Ishikawa (cell line): ENCODE data around the gene AGO4.
A peak's percentile ranks its signal among the peaks of the same experiment; 100 is the strongest.

Experiments
- CEBPB ChIP-seq: IDR thresholded peaks from 2 replicates; pipeline ENCODE4 v1.6.1; 2012
- CREB1 ChIP-seq: IDR thresholded peaks from 2 replicates; pipeline ENCODE4 v1.6.1; 2012; ENCODE audit warnings: low read depth
- EGR1 ChIP-seq: IDR thresholded peaks from 2 replicates; pipeline ENCODE4 v1.6.1; 2012
- EP300 ChIP-seq: IDR thresholded peaks from 2 replicates; pipeline ENCODE4 v1.6.1; 2012; ENCODE audit warnings: borderline replicate concordance
- FOXM1 ChIP-seq: IDR thresholded peaks from 2 replicates; pipeline ENCODE4 v1.6.1; 2012; ENCODE audit warnings: low read depth, borderline replicate concordance
- NFIC ChIP-seq: IDR thresholded peaks from 2 replicates; pipeline ENCODE4 v1.6.1; 2012
- RAD21 ChIP-seq: IDR thresholded peaks from 2 replicates; pipeline ENCODE4 v1.6.1; 2012; ENCODE audit warnings: low read depth
- TAF1 ChIP-seq: IDR thresholded peaks from 2 replicates; pipeline ENCODE4 v1.6.1; 2012; ENCODE audit warnings: low read depth, mild to moderate bottlenecking
- TCF12 ChIP-seq: IDR thresholded peaks from 2 replicates; pipeline ENCODE4 v1.6.1; 2012; ENCODE audit warnings: low read depth
- TEAD4 ChIP-seq: IDR thresholded peaks from 2 replicates; pipeline ENCODE4 v1.6.1; 2012
- YY1 ChIP-seq: IDR thresholded peaks from 2 replicates; pipeline ENCODE4 v1.6.1; 2012; ENCODE audit warnings: low read depth
- ZBTB7A ChIP-seq: IDR thresholded peaks from 2 replicates; pipeline ENCODE4 v1.6.1; 2012; ENCODE audit warnings: low read depth
- TF ChIP-seq, protein P1 (sequence below): IDR thresholded peaks from 2 replicates; pipeline ENCODE4 v1.6.1; 2012; ENCODE audit warnings: low read depth, mild to moderate bottlenecking
- TF ChIP-seq, protein P2 (sequence below): IDR thresholded peaks from 2 replicates; pipeline ENCODE4 v1.6.1; 2012
- TF ChIP-seq, protein P3 (sequence below): IDR thresholded peaks from 2 replicates; pipeline ENCODE4 v1.6.1; 2012

AGO4 gene

DNA sequence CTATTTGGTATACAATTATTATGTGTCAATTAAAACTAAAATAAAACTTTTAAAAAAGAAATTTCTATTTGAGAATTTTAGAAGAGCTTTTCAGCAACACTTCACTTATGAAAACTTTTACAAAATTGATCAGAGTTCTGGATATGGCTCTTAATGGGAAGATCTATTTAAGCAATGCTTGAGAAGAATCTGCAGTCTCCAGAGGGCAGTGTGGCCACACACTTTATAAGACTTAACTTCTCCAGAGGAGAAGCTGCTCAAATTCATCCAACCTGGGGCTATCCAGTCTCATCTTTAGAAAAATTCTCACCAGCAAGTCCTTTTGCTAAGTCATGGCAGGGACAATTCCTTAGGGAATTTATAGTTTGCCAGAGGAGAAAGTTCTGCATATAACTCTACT, 50.0 kb downstream of the AGO4 start:
- TF ChIP-seq RAD21 (peak; percentile 32; the same call in 1 of the 2 replicates), EP300 (no peak), EGR1 (no peak)

DNA sequence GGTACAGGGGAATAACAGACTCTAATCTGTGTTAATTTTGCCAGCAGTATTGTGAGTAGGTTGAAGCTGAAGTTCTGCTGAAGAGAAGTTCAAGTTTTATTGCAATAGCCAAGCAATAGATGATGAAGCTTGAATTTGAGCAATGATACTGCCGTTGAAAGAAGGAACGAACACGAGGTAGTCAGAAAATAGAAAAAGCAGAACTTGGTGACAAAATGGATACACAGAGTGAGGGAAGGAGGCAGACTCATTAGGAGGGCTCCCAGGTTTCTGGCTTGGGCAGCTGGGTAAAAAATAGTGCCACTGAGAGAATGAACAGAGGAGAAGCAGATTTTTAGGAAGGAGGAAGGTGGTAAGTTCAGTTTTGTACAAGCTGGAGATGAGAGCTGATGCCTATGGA, 52.9 kb downstream of the AGO4 start:
- TF ChIP-seq CREB1 = no peak
- TF ChIP-seq, protein P1, sequence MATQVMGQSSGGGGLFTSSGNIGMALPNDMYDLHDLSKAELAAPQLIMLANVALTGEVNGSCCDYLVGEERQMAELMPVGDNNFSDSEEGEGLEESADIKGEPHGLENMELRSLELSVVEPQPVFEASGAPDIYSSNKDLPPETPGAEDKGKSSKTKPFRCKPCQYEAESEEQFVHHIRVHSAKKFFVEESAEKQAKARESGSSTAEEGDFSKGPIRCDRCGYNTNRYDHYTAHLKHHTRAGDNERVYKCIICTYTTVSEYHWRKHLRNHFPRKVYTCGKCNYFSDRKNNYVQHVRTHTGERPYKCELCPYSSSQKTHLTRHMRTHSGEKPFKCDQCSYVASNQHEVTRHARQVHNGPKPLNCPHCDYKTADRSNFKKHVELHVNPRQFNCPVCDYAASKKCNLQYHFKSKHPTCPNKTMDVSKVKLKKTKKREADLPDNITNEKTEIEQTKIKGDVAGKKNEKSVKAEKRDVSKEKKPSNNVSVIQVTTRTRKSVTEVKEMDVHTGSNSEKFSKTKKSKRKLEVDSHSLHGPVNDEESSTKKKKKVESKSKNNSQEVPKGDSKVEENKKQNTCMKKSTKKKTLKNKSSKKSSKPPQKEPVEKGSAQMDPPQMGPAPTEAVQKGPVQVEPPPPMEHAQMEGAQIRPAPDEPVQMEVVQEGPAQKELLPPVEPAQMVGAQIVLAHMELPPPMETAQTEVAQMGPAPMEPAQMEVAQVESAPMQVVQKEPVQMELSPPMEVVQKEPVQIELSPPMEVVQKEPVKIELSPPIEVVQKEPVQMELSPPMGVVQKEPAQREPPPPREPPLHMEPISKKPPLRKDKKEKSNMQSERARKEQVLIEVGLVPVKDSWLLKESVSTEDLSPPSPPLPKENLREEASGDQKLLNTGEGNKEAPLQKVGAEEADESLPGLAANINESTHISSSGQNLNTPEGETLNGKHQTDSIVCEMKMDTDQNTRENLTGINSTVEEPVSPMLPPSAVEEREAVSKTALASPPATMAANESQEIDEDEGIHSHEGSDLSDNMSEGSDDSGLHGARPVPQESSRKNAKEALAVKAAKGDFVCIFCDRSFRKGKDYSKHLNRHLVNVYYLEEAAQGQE = no peak

DNA sequence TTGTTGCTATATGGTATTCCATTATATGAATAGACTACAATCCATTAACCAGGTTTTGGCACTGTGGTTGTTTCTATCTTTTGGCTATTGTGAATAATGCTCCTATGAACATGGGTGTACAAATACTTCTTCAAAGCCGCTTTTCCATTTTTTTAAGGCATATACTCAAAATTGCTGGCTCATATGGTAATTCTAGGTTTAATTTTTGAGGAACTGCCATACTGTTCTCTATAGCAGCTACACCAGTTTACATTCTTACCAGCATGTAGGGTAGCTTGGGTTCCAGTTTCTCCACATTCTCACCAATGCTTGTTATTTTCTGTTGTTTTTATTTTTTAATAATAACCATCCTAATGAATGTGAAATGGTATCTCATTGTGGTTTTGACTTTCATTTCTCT, 55.3 kb downstream of the AGO4 start:
- TF ChIP-seq TEAD4 (no peak), CEBPB (no peak), YY1 (no peak), FOXM1 (no peak), TCF12 (no peak)
- TF ChIP-seq, protein P2, sequence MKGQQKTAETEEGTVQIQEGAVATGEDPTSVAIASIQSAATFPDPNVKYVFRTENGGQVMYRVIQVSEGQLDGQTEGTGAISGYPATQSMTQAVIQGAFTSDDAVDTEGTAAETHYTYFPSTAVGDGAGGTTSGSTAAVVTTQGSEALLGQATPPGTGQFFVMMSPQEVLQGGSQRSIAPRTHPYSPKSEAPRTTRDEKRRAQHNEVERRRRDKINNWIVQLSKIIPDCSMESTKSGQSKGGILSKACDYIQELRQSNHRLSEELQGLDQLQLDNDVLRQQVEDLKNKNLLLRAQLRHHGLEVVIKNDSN = no peak
- TF ChIP-seq, protein P1 = no peak

DNA sequence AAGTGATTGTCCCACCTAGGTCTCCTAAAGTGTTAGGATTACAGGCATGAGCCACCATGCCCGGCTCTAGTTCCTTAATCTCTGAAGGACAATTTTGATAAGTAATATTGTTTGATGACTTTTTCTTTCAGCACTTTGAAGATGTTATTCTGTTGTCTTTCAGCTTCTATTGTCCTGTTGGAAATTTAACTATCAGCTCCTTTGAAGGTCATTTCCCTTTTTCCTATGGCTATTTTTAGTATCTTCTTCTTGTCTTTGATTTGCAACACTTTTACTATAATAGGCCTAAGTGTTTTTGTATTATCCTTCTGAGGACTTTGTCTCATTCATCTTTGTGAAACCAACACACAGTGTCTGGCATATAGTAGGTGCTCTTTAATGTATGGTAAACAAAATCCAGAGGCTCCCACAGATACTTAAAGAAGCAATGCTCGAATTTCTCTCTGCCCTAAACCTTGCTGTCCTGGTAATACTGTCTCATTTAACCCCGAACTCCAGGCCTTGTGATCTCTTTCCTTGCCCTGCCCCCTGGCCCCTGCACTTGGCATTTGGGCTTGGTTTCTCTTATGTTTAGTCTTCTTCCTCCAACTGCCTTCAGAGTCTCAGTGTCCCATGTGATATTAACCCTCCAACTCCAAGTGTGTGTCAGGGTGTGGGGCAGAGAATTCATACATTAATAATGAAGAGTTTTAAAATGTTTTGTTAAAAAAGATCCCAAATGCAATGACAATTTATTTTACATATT, 56.2 kb downstream of the AGO4 start:
- TF ChIP-seq TEAD4 (no peak), YY1 (no peak), EP300 (no peak)
- TF ChIP-seq, protein P1 = no peak
- TF ChIP-seq, protein P3, sequence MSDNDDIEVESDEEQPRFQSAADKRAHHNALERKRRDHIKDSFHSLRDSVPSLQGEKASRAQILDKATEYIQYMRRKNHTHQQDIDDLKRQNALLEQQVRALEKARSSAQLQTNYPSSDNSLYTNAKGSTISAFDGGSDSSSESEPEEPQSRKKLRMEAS = no peak

DNA sequence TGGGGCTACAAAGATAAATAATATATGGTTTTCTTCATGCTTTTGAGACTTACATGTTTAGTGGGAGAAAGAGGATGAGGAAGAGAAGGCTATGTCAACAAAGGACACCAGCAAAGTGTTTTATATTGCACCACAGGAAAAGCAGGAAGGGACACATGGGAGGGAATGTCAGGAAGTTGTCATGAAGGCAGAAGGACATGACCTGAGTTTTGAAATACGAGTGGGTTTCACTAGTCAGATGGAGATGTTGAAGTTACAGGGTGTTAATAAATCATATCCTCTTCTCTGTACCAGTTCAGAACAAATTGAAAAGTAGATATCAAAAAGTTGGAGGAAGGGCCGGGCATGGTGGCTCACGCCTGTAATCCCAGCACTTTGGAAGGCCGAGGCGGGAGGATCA, 57.0 kb downstream of the AGO4 start:
- no peak for TF ChIP-seq EGR1
- no peak for TF ChIP-seq TAF1
- TF ChIP-seq RAD21 = no peak
- no peak for TF ChIP-seq EP300
- TF ChIP-seq TEAD4 = no peak
- no peak for TF ChIP-seq CEBPB
- no peak for TF ChIP-seq CREB1
- TF ChIP-seq, protein P3 = no peak
- no peak for TF ChIP-seq NFIC
- TF ChIP-seq, protein P2 = no peak

DNA sequence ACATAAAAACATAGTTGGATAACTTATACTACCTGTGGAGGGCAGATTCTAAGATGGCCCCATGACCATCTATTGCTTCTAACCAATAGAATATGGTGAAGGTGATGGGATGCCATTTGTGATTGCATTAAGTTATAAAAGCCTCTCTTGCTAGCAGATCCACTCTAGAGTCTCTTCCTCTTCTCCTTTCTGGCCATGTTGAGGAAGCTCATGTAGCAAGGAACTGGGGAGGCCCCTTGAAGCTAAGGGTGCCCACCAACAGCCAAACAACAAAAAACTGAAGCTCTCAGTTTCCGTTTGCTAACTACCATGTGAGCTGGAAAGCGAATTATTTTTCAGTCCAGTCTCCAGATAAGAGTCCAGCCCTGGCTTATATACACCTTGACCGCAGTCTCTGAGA, 59.2 kb downstream of the AGO4 start:
- TF ChIP-seq NFIC = no peak
- no peak for TF ChIP-seq FOXM1
- TF ChIP-seq EGR1 = no peak
- TF ChIP-seq EP300 = no peak
- no peak for TF ChIP-seq TAF1
- no peak for TF ChIP-seq YY1
- TF ChIP-seq, protein P1 = no peak
- TF ChIP-seq ZBTB7A = no peak
- TF ChIP-seq CREB1 = no peak
- TF ChIP-seq TEAD4 = no peak
- TF ChIP-seq TCF12 = no peak
